ENCODE measurements around the gene LHX3. TPM values are rescaled to one million over a fixed set of nuclear protein-coding genes. Genes with fewer than 3 reads are reported as not detected.

Gene LHX3
- total and polyA plus RNA-seq, 2 of the 8 experiments (the other 6 are each of a cell fraction or from before 2014, with no cell fraction given) = 0.02 TPM; not detected in 1

GRCh38 chr9:136245219-136246150 is 40.6 kb upstream of the LHX3 start, which contains the start of gene QSOX2:
Gene QSOX2 (minus strand): TSS chr9:136245812. CDS start chr9:136245803, 9 bp downstream.
- peaks cover 9 to 46% of the 10 kb centered on the region in 2 experiments for H3K79me2 ChIP-seq (ENCODE audit: control insufficient read depth in 1 of 2, insufficient read depth in 2 of 2, low read length in 2 of 2)
- H4K8ac ChIP-seq (ENCODE audit: extremely low read depth, insufficient read depth, low read length) = peak within 1 kb of the TSS; percentile 63
- no peak within 1 kb of the TSS for H4K5ac ChIP-seq (ENCODE audit: insufficient read length, low read depth, low read length)
- DNase-seq (ENCODE audit: low read depth in 1 of 2, low spot score in 2 of 2) (peak; percentile 43 to 85), FAIRE-seq (no peak)
- no peaks in the 10 kb centered on the region; the same call in 1 of the 2 replicates for H3K23me2 ChIP-seq (ENCODE audit: low read depth, low read length)
- no peak within 1 kb of the TSS for H3K18ac ChIP-seq (ENCODE audit: extremely low read depth, low read length)
- H2AFZ ChIP-seq (ENCODE audit: low read length) = no peak within 1 kb of the TSS; the same call in 1 of the 2 replicates
- no peak within 1 kb of the TSS for H3K14ac ChIP-seq (ENCODE audit: insufficient read length)
- no peak within 1 kb of the TSS for H4K91ac ChIP-seq (replicated peaks; ENCODE audit: insufficient read length, low read length)
- H2BK12ac ChIP-seq (ENCODE audit: low read depth, low read length) = no peak within 1 kb of the TSS
- peaks cover 11% of the 10 kb centered on the region for H3K79me1 ChIP-seq (ENCODE audit: low read depth, low read length)
- peaks cover 0 to 3% (median 1%) of the 10 kb centered on the region in 4 experiments; a peak in 2 of 8 replicates for H3K36me3 ChIP-seq (ENCODE audit: control insufficient read depth in 2 of 4, insufficient read depth in 4 of 4, low read length in 3 of 4)
- CTCF ChIA-PET (ENCODE audit: partially characterized antibody) = interaction anchor here (0.6 to 1.2 kb wide), 5 partner anchors 11 to 769 kb away, joined by 3 to 5 read pairs (median 3); no protein-coding TSS in a partner anchor
- peak within 1 kb of the TSS; percentile 81 to 96 (median 87) for H3K4me3 ChIP-seq (ENCODE audit: extremely low read depth in 1 of 4, insufficient read depth in 2 of 4, low read depth in 3 of 4, low read length in 4 of 4)
- H2BK120ac ChIP-seq (replicated peaks; ENCODE audit: low read depth, low read length) = no peak within 1 kb of the TSS
- H2AK5ac ChIP-seq (ENCODE audit: low read depth, low read length) = no peak within 1 kb of the TSS
- no peak within 1 kb of the TSS for H2BK5ac ChIP-seq (ENCODE audit: low read depth, low read length)
- peaks cover 17 to 27% of the 10 kb centered on the region in 2 experiments for H4K20me1 ChIP-seq (replicated peaks in 1 of 2; ENCODE audit: control insufficient read depth in 1 of 2, insufficient read depth in 2 of 2, low read length in 2 of 2)
- 0 out of 2 replicates have a peak within 1 kb of the TSS, but pooled peaks have one; percentile 12 for H3K27ac ChIP-seq (ENCODE audit: low read depth, low read length)
- H3K4me2 ChIP-seq (ENCODE audit: insufficient read depth in 1 of 2, low read depth in 2 of 2, low read length in 2 of 2) = peak within 1 kb of the TSS; percentile 86 to 98
- no peak within 1 kb of the TSS for H2BK20ac ChIP-seq (ENCODE audit: low read length)
- peaks cover 0 to 7% (median 1%) of the 10 kb centered on the region in 4 experiments; a peak in 4 of 7 replicates for H3K27me3 ChIP-seq (replicated peaks in 1 of 4; ENCODE audit: control insufficient read depth in 3 of 4, extremely low read depth in 1 of 4, insufficient read depth in 3 of 4, low read length in 3 of 4)
- H3K23ac ChIP-seq (ENCODE audit: insufficient read length) = no peak within 1 kb of the TSS
- H3K9ac ChIP-seq (replicated peaks in 1 of 4; ENCODE audit: extremely low read depth in 1 of 4, low read depth in 3 of 4, low read length in 3 of 4) = peak within 1 kb of the TSS; percentile 51 to 94 (median 77)
- no peak within 1 kb of the TSS for H2BK15ac ChIP-seq (ENCODE audit: low read length)
- peaks cover 3 to 21% (median 13%) of the 10 kb centered on the region in 4 experiments for H3K4me1 ChIP-seq (replicated peaks in 1 of 4; ENCODE audit: control insufficient read depth in 3 of 4, insufficient read depth in 4 of 4, low read length in 3 of 4)
- POLR2A ChIA-PET (ENCODE audit: partially characterized antibody) = interaction anchor here (0.8 to 1.4 kb wide), 5 partner anchors 8 to 22 kb away, joined by 3 to 5 read pairs (median 4); no protein-coding TSS in a partner anchor
- H3K9me3 ChIP-seq (ENCODE audit: insufficient read depth in 2 of 2, low read depth in 1 of 2, low read length in 1 of 2) = no peaks in the 10 kb centered on the region
- WGBS, 2 experiments (ENCODE audit: extremely low coverage in 1 of 2, insufficient coverage in 1 of 2, insufficient read length in 1 of 2, insufficient replicate concordance in 2 of 2, low coverage in 1 of 2, low lambda C conversion rate in 2 of 2, missing lambda C conversion rate in 1 of 2) = 1% methylated on average over 25 of the region's 112 CpGs; no CpG with 5 or more reads in 1 of the 2 experiments
- H3K4ac ChIP-seq (replicated peaks; ENCODE audit: insufficient read length, low read depth, low read length) = no peak within 1 kb of the TSS
- H3K56ac ChIP-seq (replicated peaks; ENCODE audit: insufficient read length, low read depth, low read length) = no peak within 1 kb of the TSS
- TF ChIP-seq PHF8 (conservative IDR thresholded peaks at IDR 0.05; ENCODE audit: low read depth, low read length) (peak; percentile 70), TBP (IDR thresholded peaks at IDR 0.05; ENCODE audit: low read depth, low read length) (peak; percentile 33; the same call in 1 of the 2 replicates), YY1 (IDR thresholded peaks at IDR 0.05; ENCODE audit: low read depth, low read length) (peak; percentile 92), BCL11A (IDR thresholded peaks at IDR 0.05; ENCODE audit: low read depth in 2 of 2, low read length in 2 of 2) (no peak), EGR1 (IDR thresholded peaks at IDR 0.05; ENCODE audit: borderline replicate concordance, low read depth, low read length) (peak; percentile 15; the same call in 1 of the 2 replicates), HDAC2 (IDR thresholded peaks at IDR 0.05; ENCODE audit: borderline replicate concordance in 1 of 2, low read depth in 2 of 2, low read length in 2 of 2) (peak in 1 of 2 experiments; percentile 91; a peak in 1 of 4 replicates), RFX5 (IDR thresholded peaks at IDR 0.05; ENCODE audit: borderline replicate concordance, low read depth, low read length) (no peak), SIN3A (conservative IDR thresholded peaks at IDR 0.05 in 1 of 2, IDR thresholded peaks at IDR 0.05 in 1 of 2; ENCODE audit: low read depth in 1 of 2, low read length in 2 of 2) (peak; percentile 70 to 87; a peak in 2 of 4 replicates), POLR2A (IDR thresholded peaks at IDR 0.05; ENCODE audit: control extremely low read depth in 1 of 2, low read depth in 2 of 2, low read length in 2 of 2) (peak in 1 of 2 experiments; percentile 41; a peak in 1 of 3 replicates), TAF1 (IDR thresholded peaks at IDR 0.05; ENCODE audit: low read depth, low read length) (peak; percentile 89)

All from H1 (cell line).